CD4-positive, alpha-beta memory T cell (primary cell): ENCODE results near the gene CEP131. TPM values are rescaled to one million over a fixed set of nuclear protein-coding genes. Genes with fewer than 3 reads are reported as not detected.
A peak's percentile ranks its signal among the peaks of the same experiment; 100 is the strongest.
"Not testable (repeated sequence)": the region's sequence is repeated elsewhere in the genome, so short reads cannot be mapped to it uniquely, and the experiment has no call there.

ENCODE experiments used
- CTCF ChIA-PET: fragments of 350-600 bp; sonication (Branson Sonifier 250); formaldehyde crosslinking; loops from one replicate; lab custom pipeline; 2021; ENCODE audit warnings: inconsistent platforms; ENCODE audit not compliant: partially characterized antibody; lab: Charles Lee
- POLR2A ChIA-PET: fragments of 350-600 bp; sonication (Branson Sonifier 250); formaldehyde crosslinking; loops from one replicate; lab custom pipeline; 2021; ENCODE audit not compliant: partially characterized antibody; lab: Charles Lee
- DNase-seq, 5 donors: peaks; one replicate each; pipeline versions ENCODE4 v3.0.0 to v3.0.0-alpha.2; 2020 to 2022; ENCODE audit warnings: mixed read lengths in 1 of 5
- H3K27ac ChIP-seq: one replicate; pipeline ENCODE4 v1.7.0; 2013; ENCODE audit warnings: low read depth, low read length
- H3K27me3 ChIP-seq: 2 replicates; pipeline ENCODE4 v1.7.0; 2013; ENCODE audit warnings: mild to moderate bottlenecking, low read length, moderate library complexity; ENCODE audit not compliant: insufficient read depth
- H3K36me3 ChIP-seq: 2 replicates; pipeline ENCODE4 v1.7.0; 2013; ENCODE audit warnings: mild to moderate bottlenecking, low read length, moderate library complexity; ENCODE audit not compliant: insufficient read depth
- H3K4me1 ChIP-seq: 2 replicates; pipeline ENCODE4 v1.7.0; 2013; ENCODE audit warnings: mild to moderate bottlenecking, low read length, moderate library complexity; ENCODE audit not compliant: insufficient read depth
- H3K4me3 ChIP-seq, 2 donors: one replicate each; pipeline ENCODE4 v1.7.0; 2013; ENCODE audit warnings: low read length in 2 of 2, mild to moderate bottlenecking in 1 of 2
- H3K9me3 ChIP-seq, 2 donors: one replicate each; pipeline ENCODE4 v1.7.0; 2013; ENCODE audit warnings: low read length in 2 of 2, control low read depth in 1 of 2; ENCODE audit not compliant: control insufficient read depth in 1 of 2
- H3K27ac Mint-ChIP-seq, 7 donors: one replicate each; pipeline ENCODE4 v1.8.0; 2020 to 2021; ENCODE audit warnings: mixed read lengths in 7 of 7, mild to moderate bottlenecking in 6 of 7, inconsistent platforms in 3 of 7, moderate library complexity in 3 of 7
- H3K27me3 Mint-ChIP-seq, 2 donors: one replicate each; pipeline ENCODE4 v1.8.0; 2020 to 2021; ENCODE audit warnings: mixed read lengths in 2 of 2
- H3K36me3 Mint-ChIP-seq, 2 donors: one replicate each; pipeline ENCODE4 v1.8.0; 2020 to 2021; ENCODE audit warnings: mixed read lengths in 2 of 2, inconsistent platforms in 1 of 2, mild to moderate bottlenecking in 1 of 2
- H3K4me1 Mint-ChIP-seq, 4 donors: one replicate each; pipeline ENCODE4 v1.8.0; 2020 to 2021; ENCODE audit warnings: mixed read lengths in 4 of 4, mild to moderate bottlenecking in 1 of 4
- H3K4me3 Mint-ChIP-seq, 8 donors: one replicate each; pipeline ENCODE4 v1.8.0; 2020 to 2021; ENCODE audit warnings: mixed read lengths in 8 of 8, mild to moderate bottlenecking in 7 of 8, moderate library complexity in 6 of 8, inconsistent platforms in 3 of 8
- H3K9me3 Mint-ChIP-seq, 8 donors: one replicate each; pipeline ENCODE4 v1.8.0; 2020 to 2021; ENCODE audit warnings: mixed read lengths in 8 of 8, mild to moderate bottlenecking in 5 of 8, inconsistent platforms in 3 of 8, moderate library complexity in 1 of 8
- intact Hi-C: fragments of 100-400 bp; cut with micrococcal nuclease; formaldehyde crosslinking; loops from one replicate; pipeline ENCODE4 v1.15.1; 2023
- polyA plus RNA-seq, 2 donors: library from polyadenylated mRNA; unstranded; fragments of 300-500 nt; fragmentation: Illumina TruSeq; gene quantifications; one replicate each; pipeline ENCODE4 v1.2.3, GENCODE V29; 2021
- total RNA-seq, 2 experiments: library from RNA; stranded (reverse); gene quantifications; one replicate each; pipeline ENCODE4 v1.2.3, GENCODE V29; 2021

CEP131 gene
- total and polyA plus RNA-seq, 4 experiments from 2014 or later, result 1.7 to 10.5 (median 6.7) TPM

- ChIA-PET POLR2A (no interaction called here), CTCF (no interaction called here)
- H3K27me3 Mint-ChIP-seq, result no peaks in the 10 kb centered on the region
- H3K4me3 Mint-ChIP-seq, result no peak overlapping the region
- no peaks in the 10 kb centered on the region for H3K27me3 ChIP-seq
- peaks cover 5% of the 10 kb centered on the region for H3K4me1 ChIP-seq
- no peaks in the 10 kb centered on the region for H3K9me3 ChIP-seq
- peaks cover 8 to 17% (median 13%) of the 10 kb centered on the region in 4 donors for H3K4me1 Mint-ChIP-seq
- H3K27ac Mint-ChIP-seq, result peak overlapping the region in 1 of 7 donors; percentile 64
- intact Hi-C loops, result no loop called here
- H3K27ac ChIP-seq, result no peak overlapping the region
- H3K36me3 Mint-ChIP-seq, result peaks cover 14 to 32% of the 10 kb centered on the region in 2 donors
- no peak for DNase-seq
- no peak overlapping the region for H3K4me3 ChIP-seq
- H3K36me3 ChIP-seq, result peaks cover 24% of the 10 kb centered on the region
- H3K9me3 Mint-ChIP-seq, result peaks cover 0 to 2% (median 0%) of the 10 kb centered on the region in 8 donors
Measured at GRCh38 chr17:81231121-81231645, 8.4 kb upstream of the CEP131 start.

DNA sequence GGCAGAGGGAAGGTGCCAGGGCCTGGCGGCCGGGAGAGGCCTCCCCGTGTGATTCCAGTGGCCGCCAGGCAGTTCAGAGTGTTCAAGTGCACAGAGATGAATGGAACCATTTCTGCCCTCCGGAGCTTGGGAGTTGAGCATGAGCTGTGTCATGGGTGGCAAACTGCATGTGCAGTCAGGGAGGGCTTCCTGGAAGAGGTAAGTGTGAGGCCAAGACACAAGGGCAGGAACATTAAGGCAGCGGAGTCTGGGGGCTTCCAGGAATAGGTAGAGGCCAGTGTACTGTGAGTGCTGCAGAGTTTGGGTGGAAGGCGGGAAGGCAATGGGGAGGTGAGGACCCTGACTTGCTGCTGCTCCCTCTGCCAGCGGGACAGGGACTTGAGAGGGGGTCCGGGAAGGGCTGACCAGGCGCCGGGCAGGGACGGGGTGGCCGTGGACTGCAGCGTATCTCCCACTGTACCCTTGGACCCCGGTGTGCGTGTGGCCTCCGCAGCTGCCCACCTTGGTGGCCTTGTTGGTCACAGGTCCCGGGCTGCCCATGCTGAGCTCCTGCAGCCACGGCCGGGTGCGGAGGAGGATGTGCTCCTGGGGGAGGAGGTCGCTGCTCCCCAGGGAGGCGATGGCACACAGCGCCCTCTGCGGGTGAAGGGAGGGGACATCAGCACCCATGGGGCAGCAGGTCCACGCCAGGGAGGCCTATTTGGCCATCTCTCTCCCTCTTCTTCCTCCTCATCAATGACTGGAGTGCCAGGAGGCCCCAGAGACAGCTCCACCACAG lies 7.5 kb upstream of the CEP131 start:
- no peaks in the 10 kb centered on the region for H3K9me3 ChIP-seq
- Mint-ChIP-seq H3K27ac (no peak overlapping the region), H3K9me3 (peaks cover 0 to 2% (median 0%) of the 10 kb centered on the region in 8 donors), H3K27me3 (no peaks in the 10 kb centered on the region), H3K4me1 (peaks cover 8 to 17% (median 12%) of the 10 kb centered on the region in 4 donors), H3K4me3 (peak overlapping the region in 2 of 8 donors; percentile 11 to 32), H3K36me3 (peaks cover 14 to 32% of the 10 kb centered on the region in 2 donors)
- H3K4me1 ChIP-seq, result peaks cover 5% of the 10 kb centered on the region
- ChIA-PET CTCF (interaction anchor here (0.9 kb wide), 1 partner anchor 11 kb away, joined by 3 read pairs; no protein-coding TSS in a partner anchor), POLR2A (interaction anchor here (1.0 kb wide), 1 partner anchor 9 kb away, joined by 3 read pairs; the partner anchor contains the start of genes NDUFAF8 and TEPSIN)
- H3K27ac ChIP-seq, result no peak overlapping the region
- H3K4me3 ChIP-seq, result no peak overlapping the region
- H3K27me3 ChIP-seq, result no peaks in the 10 kb centered on the region
- H3K36me3 ChIP-seq, result peaks cover 24% of the 10 kb centered on the region
- intact Hi-C loops, result no loop called here
- DNase-seq, result no peak

DNA sequence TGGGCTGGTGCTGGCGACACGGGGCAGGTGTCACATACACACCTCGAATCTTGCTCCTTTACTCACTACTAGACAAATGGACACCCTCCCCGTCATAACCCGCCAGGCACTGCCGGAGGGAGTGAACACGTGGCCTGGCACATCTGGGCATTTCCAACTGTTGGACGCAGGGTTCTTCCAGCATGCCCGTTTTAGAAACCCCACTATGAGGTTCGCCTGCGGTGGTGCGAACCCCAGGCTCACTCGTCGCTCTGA lies 6.8 kb upstream of the CEP131 start:
- no peak overlapping the region for H3K4me3 ChIP-seq
- CTCF ChIA-PET, result interaction anchor here (0.9 kb wide), 1 partner anchor 11 kb away, joined by 3 read pairs; no protein-coding TSS in a partner anchor
- peaks cover 0 to 2% (median 0%) of the 10 kb centered on the region in 8 donors for H3K9me3 Mint-ChIP-seq

DNA sequence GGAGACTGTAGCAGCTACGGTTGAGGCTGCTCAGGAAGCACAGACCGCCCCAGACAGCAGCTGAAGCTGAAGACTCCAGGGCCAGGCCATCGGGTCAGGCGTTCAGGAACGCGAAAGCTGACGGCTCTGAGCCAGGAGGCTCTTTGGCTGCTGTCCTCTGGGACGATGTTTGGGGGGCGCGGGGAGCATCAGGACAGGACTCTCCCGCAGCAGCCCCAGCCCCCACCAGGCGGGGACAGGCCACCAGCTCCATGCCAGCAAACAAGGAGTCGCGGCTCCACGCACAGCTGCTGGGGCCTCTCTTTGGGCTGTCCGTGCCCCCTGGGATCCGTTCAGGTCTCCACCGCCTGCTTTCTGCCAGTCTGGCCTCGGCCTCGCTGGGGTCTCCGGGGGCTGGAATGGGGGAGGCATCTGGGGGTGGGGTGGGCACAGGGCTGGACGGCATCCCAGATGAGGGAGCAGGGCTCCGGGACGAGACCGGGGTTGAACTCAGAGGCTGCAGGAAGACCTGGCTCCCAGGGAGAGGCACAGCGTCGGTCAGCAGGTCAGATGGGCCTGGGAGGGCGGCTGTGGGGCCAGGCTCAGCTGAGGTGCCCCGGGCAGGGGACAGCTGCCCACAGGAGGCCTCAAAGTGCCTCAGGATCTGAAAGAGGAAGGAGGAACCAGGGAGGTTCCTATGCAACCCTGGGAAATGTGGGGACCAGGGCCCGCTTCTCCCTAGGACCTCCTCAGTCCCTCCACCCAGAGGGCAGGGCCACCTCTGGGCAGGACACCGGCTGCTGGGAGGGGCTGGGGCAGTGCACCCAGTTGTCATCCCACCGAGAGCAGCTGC lies 6.3 kb upstream of the CEP131 start:
- H3K4me3 Mint-ChIP-seq, result no peak overlapping the region
- DNase-seq, result no peak
- Histone ChIP-seq H3K36me3 (peaks cover 24% of the 10 kb centered on the region), H3K4me3 (no peak overlapping the region), H3K27me3 (no peaks in the 10 kb centered on the region), H3K9me3 (no peaks in the 10 kb centered on the region), H3K4me1 (no peaks in the 10 kb centered on the region), H3K27ac (no peak overlapping the region)
- H3K36me3 Mint-ChIP-seq, result peaks cover 14 to 27% of the 10 kb centered on the region in 2 donors
- peaks cover 0 to 2% (median 0%) of the 10 kb centered on the region in 8 donors for H3K9me3 Mint-ChIP-seq
- H3K27me3 Mint-ChIP-seq, result no peaks in the 10 kb centered on the region
- CTCF ChIA-PET, result no interaction called here
- POLR2A ChIA-PET, result interaction anchor here (1.0 kb wide), 1 partner anchor 10 kb away, joined by 3 read pairs; the partner anchor contains the start of genes NDUFAF8 and TEPSIN
- H3K27ac Mint-ChIP-seq, result no peak overlapping the region
- H3K4me1 Mint-ChIP-seq, result peaks cover 3 to 11% (median 5%) of the 10 kb centered on the region in 4 donors
- intact Hi-C loops, result no loop called here

More for the DNA sequence above, 6.8 kb upstream of the CEP131 start:
- POLR2A ChIA-PET, result interaction anchor here (1.0 kb wide), 1 partner anchor 10 kb away, joined by 3 read pairs; the partner anchor contains the start of genes NDUFAF8 and TEPSIN
- no peaks in the 10 kb centered on the region for H3K27me3 ChIP-seq
- no peak for DNase-seq
- Mint-ChIP-seq H3K27me3 (no peaks in the 10 kb centered on the region), H3K27ac (no peak overlapping the region), H3K4me1 (peaks cover 3 to 12% (median 6%) of the 10 kb centered on the region in 4 donors), H3K4me3 (no peak overlapping the region), H3K36me3 (peaks cover 14 to 27% of the 10 kb centered on the region in 2 donors)
- no peak overlapping the region for H3K27ac ChIP-seq
- H3K9me3 ChIP-seq, result no peaks in the 10 kb centered on the region
- peaks cover 24% of the 10 kb centered on the region for H3K36me3 ChIP-seq
- H3K4me1 ChIP-seq, result peaks cover 5% of the 10 kb centered on the region
- intact Hi-C loops, result no loop called here

DNA sequence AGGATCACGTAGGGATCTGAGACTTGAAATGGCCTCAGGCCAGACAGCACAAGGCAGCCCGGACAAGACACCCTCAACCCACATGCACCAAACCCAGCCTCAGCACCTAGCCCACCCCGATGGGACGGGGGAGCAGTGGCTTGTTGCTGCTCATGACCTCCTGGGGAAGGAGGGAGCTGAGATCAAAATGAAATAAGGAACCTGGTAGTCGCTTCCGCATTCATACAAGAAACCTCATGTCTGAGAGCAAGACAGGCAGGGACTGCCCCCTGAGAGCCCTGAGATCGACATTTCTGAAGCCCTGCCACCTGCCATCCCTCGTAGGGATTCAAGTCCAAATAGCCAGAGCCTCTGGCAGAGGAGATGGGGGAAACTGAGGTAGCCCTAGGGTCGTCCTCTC lies 5.7 kb upstream of the CEP131 start:
- intact Hi-C loops, result no loop called here
- Mint-ChIP-seq H3K36me3 (peaks cover 14 to 27% of the 10 kb centered on the region in 2 donors), H3K9me3 (peaks cover 0 to 2% (median 0%) of the 10 kb centered on the region in 8 donors), H3K4me1 (peaks cover 3 to 16% (median 9%) of the 10 kb centered on the region in 4 donors), H3K4me3 (no peak overlapping the region), H3K27ac (no peak overlapping the region), H3K27me3 (no peaks in the 10 kb centered on the region)
- no peak for DNase-seq
- peaks cover 6% of the 10 kb centered on the region for H3K4me1 ChIP-seq
- ChIA-PET POLR2A (no interaction called here), CTCF (no interaction called here)
- no peaks in the 10 kb centered on the region for H3K27me3 ChIP-seq
- peaks cover 21% of the 10 kb centered on the region for H3K36me3 ChIP-seq
- H3K4me3 ChIP-seq, result no peak overlapping the region
- H3K9me3 ChIP-seq, result no peaks in the 10 kb centered on the region
- H3K27ac ChIP-seq, result no peak overlapping the region

DNA sequence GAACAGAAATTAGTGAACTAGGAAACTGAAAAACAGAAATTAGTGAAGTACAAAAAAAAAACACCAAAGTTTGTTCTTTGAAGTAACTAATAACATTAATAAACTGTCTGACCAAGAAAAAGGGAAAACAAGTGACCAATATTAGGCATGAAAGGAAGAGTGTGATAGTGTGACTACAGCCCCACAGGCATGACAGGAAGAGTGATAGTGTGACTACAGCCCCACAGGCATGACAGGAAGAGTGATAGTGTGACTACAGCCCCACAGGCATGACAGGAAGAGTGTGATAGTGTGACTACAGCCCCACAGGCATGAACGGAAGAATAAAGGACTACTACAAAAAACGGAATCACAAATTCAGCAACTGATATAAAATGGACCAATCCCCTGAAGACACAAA lies 4.9 kb upstream of the CEP131 start:
- Mint-ChIP-seq H3K36me3 (peaks cover 14 to 24% of the 10 kb centered on the region in 2 donors), H3K4me1 (peaks cover 3 to 24% (median 11%) of the 10 kb centered on the region in 4 donors), H3K27ac (peak overlapping the region in 2 of 7 donors; percentile 8 to 73)
- H3K27me3 Mint-ChIP-seq, CTCF ChIA-PET, H3K4me1 ChIP-seq, H3K27ac ChIP-seq, H3K4me3 ChIP-seq, H3K9me3 ChIP-seq, H3K27me3 ChIP-seq, H3K9me3 Mint-ChIP-seq, H3K4me3 Mint-ChIP-seq, intact Hi-C loops, DNase-seq: not testable (repeated sequence)
- POLR2A ChIA-PET, result interaction anchor here (1.8 kb wide), 1 partner anchor 11 kb away, joined by 8 read pairs; the partner anchor contains the start of genes NDUFAF8 and TEPSIN
- peaks cover 15% of the 10 kb centered on the region for H3K36me3 ChIP-seq
